Kidney epithelial cell (primary cell): ENCODE results near the gene TTLL11. TPM values are rescaled to one million over a fixed set of nuclear protein-coding genes. Genes with fewer than 3 reads are reported as not detected.
A peak's percentile ranks its signal among the peaks of the same experiment; 100 is the strongest.

Source experiments
- DNase-seq: peaks from one replicate; pipeline ENCODE4 v3.0.0-alpha.2; 2010; ENCODE audit warnings: low read depth
- H3K27me3 ChIP-seq: 2 replicates; pipeline ENCODE4 v1.6.0; 2011; ENCODE audit warnings: low read length; ENCODE audit not compliant: control insufficient read depth, insufficient read depth
- H3K36me3 ChIP-seq: 2 replicates; pipeline ENCODE4 v1.5.1; 2011; ENCODE audit warnings: low read length; ENCODE audit not compliant: control insufficient read depth, insufficient read depth
- H3K4me3 ChIP-seq: 2 replicates; pipeline ENCODE4 v1.5.1; 2011; ENCODE audit warnings: low read depth, mild to moderate bottlenecking, control low read depth, low read length
- CTCF ChIP-seq: IDR thresholded peaks from 2 replicates; pipeline ENCODE4 v1.5.1; 2011; ENCODE audit warnings: mild to moderate bottlenecking, moderate library complexity, low read length, control low read depth, inconsistent platforms; ENCODE audit not compliant: insufficient read depth, poor library complexity, severe bottlenecking
- total RNA-seq: library from RNA; depleted of rRNA; stranded (reverse); fragments of >200 nt; gene quantifications from 2 replicates; pipeline ENCODE4 v1.2.3, GENCODE V29; 2015

Gene TTLL11
- total RNA-seq, 1 donor from 2014 or later, result 4.2 TPM

DNA sequence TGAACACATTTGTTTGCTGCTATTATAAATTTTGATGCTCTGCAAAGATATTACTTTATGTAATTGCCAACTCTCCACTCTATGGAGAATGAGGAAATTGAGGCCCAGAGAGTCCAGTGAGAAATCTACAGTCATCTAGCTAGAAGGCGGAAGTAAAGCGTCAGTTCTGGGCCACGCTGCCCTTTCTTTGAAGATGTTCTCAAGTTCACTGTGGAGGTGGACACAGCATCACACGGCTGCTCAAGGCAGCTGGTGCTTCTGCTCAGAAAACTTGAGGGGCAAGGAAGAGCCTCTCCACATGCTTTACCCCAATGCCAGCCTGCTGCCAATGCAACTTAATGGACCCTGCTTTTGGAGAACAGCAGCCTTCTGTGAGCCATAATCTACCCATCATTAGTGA, 96.3 kb downstream of the TTLL11 start:
- no peaks in the 10 kb centered on the region for H3K36me3 ChIP-seq
- H3K4me3 ChIP-seq, result no peak overlapping the region
- no peaks in the 10 kb centered on the region for H3K27me3 ChIP-seq

DNA sequence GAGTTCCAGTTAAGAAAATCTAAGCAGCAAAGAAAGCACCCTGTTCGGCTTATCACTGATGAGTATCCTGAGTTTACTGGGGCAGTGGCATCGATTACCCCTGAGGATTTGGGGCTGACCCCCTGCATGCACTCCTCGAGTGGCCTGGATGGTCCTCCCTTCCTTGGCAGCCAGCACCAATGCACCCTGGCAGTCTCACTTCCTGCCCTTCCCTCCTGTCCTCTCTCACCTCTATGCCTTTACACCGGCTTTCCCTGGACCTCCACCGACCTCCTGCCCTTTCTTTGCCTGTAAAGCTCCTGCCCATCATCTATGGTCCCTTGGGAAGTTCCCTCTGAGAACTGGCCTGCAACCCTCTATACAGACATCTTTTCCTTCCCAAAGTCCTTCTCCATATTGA, 97.1 kb downstream of the TTLL11 start:
- Histone ChIP-seq H3K4me3 (no peak overlapping the region), H3K27me3 (no peaks in the 10 kb centered on the region), H3K36me3 (no peaks in the 10 kb centered on the region)
- no peak for DNase-seq
- no peak for TF ChIP-seq CTCF

More for the DNA sequence above, 96.3 kb downstream of the TTLL11 start:
- no peak for DNase-seq
- TF ChIP-seq CTCF, result no peak

DNA sequence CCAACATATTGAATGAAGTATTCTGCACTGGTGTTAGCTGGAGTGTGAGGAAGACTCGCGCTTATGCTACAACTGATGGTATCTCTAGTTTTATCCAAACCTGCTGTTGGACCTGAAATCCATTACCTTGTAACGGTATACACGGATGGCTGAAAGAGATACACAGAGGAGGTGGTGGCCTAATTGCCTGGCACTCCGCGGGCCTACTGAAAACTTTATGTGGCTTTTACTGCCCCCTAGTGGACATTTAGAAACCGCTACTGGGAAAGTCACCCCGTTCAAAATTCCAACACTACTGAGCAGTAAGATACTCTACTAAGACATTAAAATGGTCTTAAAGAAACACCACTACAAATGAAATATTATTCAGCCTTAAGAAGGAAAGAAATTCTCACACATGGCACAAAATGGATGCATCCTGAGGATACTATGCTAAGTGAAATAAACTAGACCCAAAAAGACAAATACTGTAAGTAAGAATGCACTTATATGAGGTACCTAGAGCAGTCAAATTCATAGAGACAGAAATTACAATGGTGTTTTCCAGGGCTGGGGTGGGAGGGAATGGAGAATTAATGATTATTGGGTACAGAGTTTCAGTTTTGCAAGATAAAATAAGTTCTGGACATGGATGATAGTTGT, 100.4 kb downstream of the TTLL11 start:
- TF ChIP-seq CTCF, result peak; percentile 69
- no peaks in the 10 kb centered on the region for H3K27me3 ChIP-seq
- no peak for DNase-seq
- H3K4me3 ChIP-seq, result no peak overlapping the region
- H3K36me3 ChIP-seq, result no peaks in the 10 kb centered on the region

GRCh38 chr9:121991307-121991661, 101.8 kb downstream of the TTLL11 start:
- H3K27me3 ChIP-seq, result no peaks in the 10 kb centered on the region
- TF ChIP-seq CTCF, result no peak
- no peaks in the 10 kb centered on the region for H3K36me3 ChIP-seq
- H3K4me3 ChIP-seq, result no peak overlapping the region
- no peak for DNase-seq

- Histone ChIP-seq H3K36me3 (no peaks in the 10 kb centered on the region), H3K27me3 (no peaks in the 10 kb centered on the region), H3K4me3 (no peak overlapping the region)
- TF ChIP-seq CTCF, result no peak
- no peak for DNase-seq
Measured at GRCh38 chr9:121990600-121991306, 102.4 kb downstream of the TTLL11 start.

- TF ChIP-seq CTCF, result peak; percentile 52
- H3K4me3 ChIP-seq, result no peak overlapping the region
- DNase-seq, result no peak
- no peaks in the 10 kb centered on the region for H3K36me3 ChIP-seq
- H3K27me3 ChIP-seq, result no peaks in the 10 kb centered on the region
Measured at GRCh38 chr9:121989010-121989409, 104.1 kb downstream of the TTLL11 start.
